ENCODE data around the gene FAM135A. TPM values are rescaled to one million over a fixed set of nuclear protein-coding genes. Genes with fewer than 3 reads are reported as not detected.

The FAM135A gene
- total and polyA plus RNA-seq, 2 of the 8 experiments (the other 6 are each of a cell fraction or from before 2014, with no cell fraction given) = 17.4 to 35.7 TPM

DNA sequence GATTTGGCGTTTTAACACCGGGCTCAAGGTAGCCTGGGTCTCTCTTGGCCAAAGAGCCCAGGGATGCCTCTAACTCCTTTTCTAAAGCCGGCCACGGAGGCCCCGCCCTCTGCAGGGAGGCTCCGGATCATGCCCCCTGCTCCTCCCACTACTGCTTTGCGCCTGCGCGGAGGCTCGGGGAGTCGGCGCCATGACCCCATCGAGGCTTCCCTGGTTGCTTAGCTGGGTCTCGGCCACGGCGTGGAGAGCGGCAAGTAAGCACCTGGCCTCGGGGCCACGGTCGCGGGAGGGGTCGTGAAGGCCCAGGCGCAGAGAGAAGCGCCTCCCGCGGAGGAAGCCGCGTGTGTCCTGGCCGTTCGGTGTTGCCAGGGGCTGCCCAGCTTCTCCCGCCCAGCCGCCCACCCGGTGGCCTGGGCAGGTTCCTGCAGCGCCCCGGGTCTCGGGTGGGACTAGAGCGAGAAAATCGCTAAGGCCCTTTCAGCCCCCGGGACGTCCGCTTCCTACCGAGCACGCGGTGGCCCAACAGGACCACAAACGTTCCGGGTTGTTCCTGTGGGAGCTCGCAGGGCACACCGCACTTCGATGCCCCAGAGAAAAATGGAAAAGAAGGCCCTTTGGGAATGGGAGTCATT, 153.6 kb downstream of the FAM135A start, which contains the start of gene SDHAF4 (continued):
- TF ChIP-seq, protein P1, sequence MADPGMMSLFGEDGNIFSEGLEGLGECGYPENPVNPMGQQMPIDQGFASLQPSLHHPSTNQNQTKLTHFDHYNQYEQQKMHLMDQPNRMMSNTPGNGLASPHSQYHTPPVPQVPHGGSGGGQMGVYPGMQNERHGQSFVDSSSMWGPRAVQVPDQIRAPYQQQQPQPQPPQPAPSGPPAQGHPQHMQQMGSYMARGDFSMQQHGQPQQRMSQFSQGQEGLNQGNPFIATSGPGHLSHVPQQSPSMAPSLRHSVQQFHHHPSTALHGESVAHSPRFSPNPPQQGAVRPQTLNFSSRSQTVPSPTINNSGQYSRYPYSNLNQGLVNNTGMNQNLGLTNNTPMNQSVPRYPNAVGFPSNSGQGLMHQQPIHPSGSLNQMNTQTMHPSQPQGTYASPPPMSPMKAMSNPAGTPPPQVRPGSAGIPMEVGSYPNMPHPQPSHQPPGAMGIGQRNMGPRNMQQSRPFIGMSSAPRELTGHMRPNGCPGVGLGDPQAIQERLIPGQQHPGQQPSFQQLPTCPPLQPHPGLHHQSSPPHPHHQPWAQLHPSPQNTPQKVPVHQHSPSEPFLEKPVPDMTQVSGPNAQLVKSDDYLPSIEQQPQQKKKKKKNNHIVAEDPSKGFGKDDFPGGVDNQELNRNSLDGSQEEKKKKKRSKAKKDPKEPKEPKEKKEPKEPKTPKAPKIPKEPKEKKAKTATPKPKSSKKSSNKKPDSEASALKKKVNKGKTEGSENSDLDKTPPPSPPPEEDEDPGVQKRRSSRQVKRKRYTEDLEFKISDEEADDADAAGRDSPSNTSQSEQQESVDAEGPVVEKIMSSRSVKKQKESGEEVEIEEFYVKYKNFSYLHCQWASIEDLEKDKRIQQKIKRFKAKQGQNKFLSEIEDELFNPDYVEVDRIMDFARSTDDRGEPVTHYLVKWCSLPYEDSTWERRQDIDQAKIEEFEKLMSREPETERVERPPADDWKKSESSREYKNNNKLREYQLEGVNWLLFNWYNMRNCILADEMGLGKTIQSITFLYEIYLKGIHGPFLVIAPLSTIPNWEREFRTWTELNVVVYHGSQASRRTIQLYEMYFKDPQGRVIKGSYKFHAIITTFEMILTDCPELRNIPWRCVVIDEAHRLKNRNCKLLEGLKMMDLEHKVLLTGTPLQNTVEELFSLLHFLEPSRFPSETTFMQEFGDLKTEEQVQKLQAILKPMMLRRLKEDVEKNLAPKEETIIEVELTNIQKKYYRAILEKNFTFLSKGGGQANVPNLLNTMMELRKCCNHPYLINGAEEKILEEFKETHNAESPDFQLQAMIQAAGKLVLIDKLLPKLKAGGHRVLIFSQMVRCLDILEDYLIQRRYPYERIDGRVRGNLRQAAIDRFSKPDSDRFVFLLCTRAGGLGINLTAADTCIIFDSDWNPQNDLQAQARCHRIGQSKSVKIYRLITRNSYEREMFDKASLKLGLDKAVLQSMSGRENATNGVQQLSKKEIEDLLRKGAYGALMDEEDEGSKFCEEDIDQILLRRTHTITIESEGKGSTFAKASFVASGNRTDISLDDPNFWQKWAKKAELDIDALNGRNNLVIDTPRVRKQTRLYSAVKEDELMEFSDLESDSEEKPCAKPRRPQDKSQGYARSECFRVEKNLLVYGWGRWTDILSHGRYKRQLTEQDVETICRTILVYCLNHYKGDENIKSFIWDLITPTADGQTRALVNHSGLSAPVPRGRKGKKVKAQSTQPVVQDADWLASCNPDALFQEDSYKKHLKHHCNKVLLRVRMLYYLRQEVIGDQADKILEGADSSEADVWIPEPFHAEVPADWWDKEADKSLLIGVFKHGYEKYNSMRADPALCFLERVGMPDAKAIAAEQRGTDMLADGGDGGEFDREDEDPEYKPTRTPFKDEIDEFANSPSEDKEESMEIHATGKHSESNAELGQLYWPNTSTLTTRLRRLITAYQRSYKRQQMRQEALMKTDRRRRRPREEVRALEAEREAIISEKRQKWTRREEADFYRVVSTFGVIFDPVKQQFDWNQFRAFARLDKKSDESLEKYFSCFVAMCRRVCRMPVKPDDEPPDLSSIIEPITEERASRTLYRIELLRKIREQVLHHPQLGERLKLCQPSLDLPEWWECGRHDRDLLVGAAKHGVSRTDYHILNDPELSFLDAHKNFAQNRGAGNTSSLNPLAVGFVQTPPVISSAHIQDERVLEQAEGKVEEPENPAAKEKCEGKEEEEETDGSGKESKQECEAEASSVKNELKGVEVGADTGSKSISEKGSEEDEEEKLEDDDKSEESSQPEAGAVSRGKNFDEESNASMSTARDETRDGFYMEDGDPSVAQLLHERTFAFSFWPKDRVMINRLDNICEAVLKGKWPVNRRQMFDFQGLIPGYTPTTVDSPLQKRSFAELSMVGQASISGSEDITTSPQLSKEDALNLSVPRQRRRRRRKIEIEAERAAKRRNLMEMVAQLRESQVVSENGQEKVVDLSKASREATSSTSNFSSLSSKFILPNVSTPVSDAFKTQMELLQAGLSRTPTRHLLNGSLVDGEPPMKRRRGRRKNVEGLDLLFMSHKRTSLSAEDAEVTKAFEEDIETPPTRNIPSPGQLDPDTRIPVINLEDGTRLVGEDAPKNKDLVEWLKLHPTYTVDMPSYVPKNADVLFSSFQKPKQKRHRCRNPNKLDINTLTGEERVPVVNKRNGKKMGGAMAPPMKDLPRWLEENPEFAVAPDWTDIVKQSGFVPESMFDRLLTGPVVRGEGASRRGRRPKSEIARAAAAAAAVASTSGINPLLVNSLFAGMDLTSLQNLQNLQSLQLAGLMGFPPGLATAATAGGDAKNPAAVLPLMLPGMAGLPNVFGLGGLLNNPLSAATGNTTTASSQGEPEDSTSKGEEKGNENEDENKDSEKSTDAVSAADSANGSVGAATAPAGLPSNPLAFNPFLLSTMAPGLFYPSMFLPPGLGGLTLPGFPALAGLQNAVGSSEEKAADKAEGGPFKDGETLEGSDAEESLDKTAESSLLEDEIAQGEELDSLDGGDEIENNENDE (IDR thresholded peaks at IDR 0.05; ENCODE audit: insufficient replicate concordance, low read length) = no peak
- TF ChIP-seq RNF2 (IDR thresholded peaks at IDR 0.05; ENCODE audit: borderline replicate concordance, low read depth, low read length, missing control alignments, poor library complexity, severe bottlenecking) = no peak
- no peak for TF ChIP-seq NANOG (IDR thresholded peaks at IDR 0.05; ENCODE audit: insufficient read depth, low read depth, low read length, poor library complexity, severe bottlenecking)
- no peak for TF ChIP-seq TAF7 (optimal IDR thresholded peaks at IDR 0.05; ENCODE audit: borderline replicate concordance, low read depth, low read length)
- peak; percentile 92 for TF ChIP-seq YY1 (IDR thresholded peaks at IDR 0.05; ENCODE audit: low read depth, low read length)
- no peak for TF ChIP-seq CEBPB (IDR thresholded peaks at IDR 0.05; ENCODE audit: low read depth, low read length)
- TF ChIP-seq, protein P2, sequence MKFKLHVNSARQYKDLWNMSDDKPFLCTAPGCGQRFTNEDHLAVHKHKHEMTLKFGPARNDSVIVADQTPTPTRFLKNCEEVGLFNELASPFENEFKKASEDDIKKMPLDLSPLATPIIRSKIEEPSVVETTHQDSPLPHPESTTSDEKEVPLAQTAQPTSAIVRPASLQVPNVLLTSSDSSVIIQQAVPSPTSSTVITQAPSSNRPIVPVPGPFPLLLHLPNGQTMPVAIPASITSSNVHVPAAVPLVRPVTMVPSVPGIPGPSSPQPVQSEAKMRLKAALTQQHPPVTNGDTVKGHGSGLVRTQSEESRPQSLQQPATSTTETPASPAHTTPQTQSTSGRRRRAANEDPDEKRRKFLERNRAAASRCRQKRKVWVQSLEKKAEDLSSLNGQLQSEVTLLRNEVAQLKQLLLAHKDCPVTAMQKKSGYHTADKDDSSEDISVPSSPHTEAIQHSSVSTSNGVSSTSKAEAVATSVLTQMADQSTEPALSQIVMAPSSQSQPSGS (IDR thresholded peaks at IDR 0.05; ENCODE audit: low read length) = no peak

Data from H1 (cell line).